ENCODE measurements around the gene COL4A1.

- TF ChIP-seq, protein P1, sequence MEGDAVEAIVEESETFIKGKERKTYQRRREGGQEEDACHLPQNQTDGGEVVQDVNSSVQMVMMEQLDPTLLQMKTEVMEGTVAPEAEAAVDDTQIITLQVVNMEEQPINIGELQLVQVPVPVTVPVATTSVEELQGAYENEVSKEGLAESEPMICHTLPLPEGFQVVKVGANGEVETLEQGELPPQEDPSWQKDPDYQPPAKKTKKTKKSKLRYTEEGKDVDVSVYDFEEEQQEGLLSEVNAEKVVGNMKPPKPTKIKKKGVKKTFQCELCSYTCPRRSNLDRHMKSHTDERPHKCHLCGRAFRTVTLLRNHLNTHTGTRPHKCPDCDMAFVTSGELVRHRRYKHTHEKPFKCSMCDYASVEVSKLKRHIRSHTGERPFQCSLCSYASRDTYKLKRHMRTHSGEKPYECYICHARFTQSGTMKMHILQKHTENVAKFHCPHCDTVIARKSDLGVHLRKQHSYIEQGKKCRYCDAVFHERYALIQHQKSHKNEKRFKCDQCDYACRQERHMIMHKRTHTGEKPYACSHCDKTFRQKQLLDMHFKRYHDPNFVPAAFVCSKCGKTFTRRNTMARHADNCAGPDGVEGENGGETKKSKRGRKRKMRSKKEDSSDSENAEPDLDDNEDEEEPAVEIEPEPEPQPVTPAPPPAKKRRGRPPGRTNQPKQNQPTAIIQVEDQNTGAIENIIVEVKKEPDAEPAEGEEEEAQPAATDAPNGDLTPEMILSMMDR (IDR thresholded peaks at IDR 0.05): no peak
- TF ChIP-seq POLR2A (IDR thresholded peaks at IDR 0.05) (no peak), POLR2AphosphoS5 (IDR thresholded peaks at IDR 0.05; ENCODE audit: insufficient read depth in 1 of 2, low read depth in 1 of 2) (peak; percentile 63 to 73)
Observed at GRCh38 chr13:110109910-110110309, 197.0 kb downstream of the COL4A1 start.

Data from vagina (tissue), 2 donors.